Erythroblast (primary cell): ENCODE results near the gene FAM180A.

Experiments used
- GATA1 ChIP-seq: IDR thresholded peaks from 2 replicates; pipeline ENCODE4 v1.6.1; 2011; ENCODE audit warnings: low read depth, mild to moderate bottlenecking, control low read depth, low read length, moderate library complexity
- POLR2A ChIP-seq: IDR thresholded peaks from 2 replicates; pipeline ENCODE4 v1.6.1; 2011; ENCODE audit warnings: mild to moderate bottlenecking, low read length

DNA sequence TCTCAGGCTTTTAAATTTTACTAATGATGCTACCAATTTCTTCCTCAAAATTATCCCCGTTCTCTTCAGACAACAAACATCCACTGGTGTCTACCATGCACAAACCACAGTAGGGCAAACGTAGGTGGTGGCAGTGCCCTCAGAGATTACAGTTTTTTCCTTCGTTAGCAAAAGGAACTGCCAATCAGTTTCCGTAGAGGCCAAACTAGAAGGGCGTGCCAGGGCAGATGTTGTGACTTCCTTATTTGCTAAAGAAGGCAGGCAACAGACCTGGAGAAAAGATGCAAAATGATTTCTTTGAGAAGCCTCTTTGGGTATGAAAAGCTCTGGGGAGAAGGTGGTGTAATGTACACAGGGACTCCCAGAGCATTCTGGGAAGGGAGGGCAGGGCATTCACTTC is 7.6 kb upstream of the FAM180A start:
- no peak for TF ChIP-seq POLR2A
- no peak for TF ChIP-seq GATA1
